OCI-LY3 (cell line): ENCODE data around the gene OR3A2.

Experiments used
- CTCF ChIP-seq: fragments of 200-600, 300-600 bp; sonication (generic); IDR thresholded peaks from 2 replicates; pipeline ENCODE4 v1.5.1; 2014; ENCODE audit warnings: antibody characterized with exemption, low read length, low read depth
- EZH2phosphoT487 ChIP-seq: fragments of 200-600 bp; shearing (Covaris generic); IDR thresholded peaks from 2 replicates; pipeline ENCODE4 v1.6.1; 2018; ENCODE audit warnings: antibody characterized with exemption, mixed run types, low read depth

- no peak for TF ChIP-seq CTCF
- TF ChIP-seq EZH2phosphoT487: no peak
Measured at GRCh38 chr17:3389791-3390190, 3.7 kb upstream of the OR3A2 start.
